NCI-H510A treated with DMSO at 0.1 percent for 48 hours (cell line): ENCODE measurements around the gene SMIM27.
"Not testable (repeated sequence)": the region's sequence is repeated elsewhere in the genome, so short reads cannot be mapped to it uniquely, and the experiment has no call there.

Experiments used
- DNase-seq: peaks from one replicate; lab custom pipeline; 2025; lab: John Stamatoyannopoulos, UW

SMIM27 gene, protein sequence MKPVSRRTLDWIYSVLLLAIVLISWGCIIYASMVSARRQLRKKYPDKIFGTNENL

DNA sequence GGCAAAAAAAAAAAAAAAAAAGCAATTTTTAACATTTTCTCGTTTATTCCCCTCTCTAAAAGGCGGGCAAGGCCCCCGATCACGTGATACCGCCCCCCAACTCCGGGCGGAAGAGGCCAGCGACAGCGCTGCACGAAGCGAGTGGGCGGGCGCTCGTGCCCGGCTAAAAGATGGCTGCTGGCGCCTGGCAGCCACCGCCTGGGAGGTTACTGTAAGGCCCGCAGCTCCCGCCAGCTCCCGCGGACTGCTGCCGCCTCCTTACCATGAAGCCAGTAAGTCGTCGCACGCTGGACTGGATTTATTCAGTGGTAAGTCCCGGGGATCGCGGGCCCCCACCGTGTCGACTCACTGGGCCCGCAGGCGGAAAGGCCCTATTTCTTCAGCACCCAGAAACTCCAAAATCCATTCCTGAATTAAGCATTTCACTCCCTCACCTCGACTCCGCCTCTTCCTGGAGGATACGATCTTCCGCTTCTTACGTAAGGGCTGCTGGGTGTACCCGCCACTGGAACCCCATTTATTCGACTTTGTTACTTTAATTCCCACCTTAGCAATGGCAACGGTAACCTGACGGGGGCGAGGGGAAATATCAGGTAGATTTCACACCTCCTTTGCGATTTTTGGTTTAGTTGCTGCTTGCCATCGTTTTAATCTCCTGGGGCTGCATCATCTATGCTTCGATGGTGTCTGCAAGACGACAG lies at the start of gene SMIM27, which contains the start of gene TOPORS:
SMIM27 (plus strand) TSS at position 156 of the 701 bp plus-strand sequence; CDS start at position 264, 108 bp downstream.
TOPORS (minus strand) TSS at position 415 of the 701 bp plus-strand sequence; CDS start at position 265, 150 bp downstream.
- peak; percentile 83 for DNase-seq

DNA sequence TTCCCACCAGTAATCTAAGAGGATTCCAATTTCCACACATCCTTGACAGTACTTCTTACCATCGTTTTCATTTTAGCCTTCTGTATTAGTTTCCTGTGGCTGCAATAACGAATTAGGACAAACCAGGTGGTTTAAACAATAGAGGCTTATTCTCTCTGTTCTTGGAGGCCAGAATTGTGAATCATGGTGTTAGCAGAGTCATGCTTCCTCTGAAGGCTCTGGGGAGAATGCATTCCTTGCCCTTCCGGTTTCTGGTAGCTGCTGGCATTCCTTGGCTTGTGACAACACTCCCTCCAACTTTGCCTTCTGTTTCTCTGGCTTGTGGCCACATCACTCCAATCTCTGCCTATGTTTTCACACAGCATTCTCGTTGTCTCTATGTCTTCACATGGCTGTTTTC lies 49.7 kb upstream of the SMIM27 start:
- no peak for DNase-seq

DNA sequence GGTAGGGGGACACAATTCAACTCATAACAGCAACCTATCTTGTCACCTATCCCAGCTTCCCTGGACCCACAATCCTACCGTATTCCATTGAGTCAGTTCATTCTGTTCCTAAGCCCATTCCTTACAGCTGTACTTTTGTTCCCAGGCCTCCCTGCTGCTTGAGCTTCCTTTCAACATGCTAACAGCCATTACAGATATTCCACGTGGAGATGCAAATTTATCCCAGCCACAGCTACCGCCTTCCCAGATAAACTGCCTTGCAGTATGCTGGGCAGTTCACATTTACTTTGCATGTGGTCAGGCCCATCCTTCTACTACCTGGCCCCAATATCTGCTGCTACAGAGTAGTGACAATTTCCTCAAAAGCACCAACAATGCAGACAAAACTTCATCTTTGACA lies 49.1 kb upstream of the SMIM27 start:
- DNase-seq: no peak

DNA sequence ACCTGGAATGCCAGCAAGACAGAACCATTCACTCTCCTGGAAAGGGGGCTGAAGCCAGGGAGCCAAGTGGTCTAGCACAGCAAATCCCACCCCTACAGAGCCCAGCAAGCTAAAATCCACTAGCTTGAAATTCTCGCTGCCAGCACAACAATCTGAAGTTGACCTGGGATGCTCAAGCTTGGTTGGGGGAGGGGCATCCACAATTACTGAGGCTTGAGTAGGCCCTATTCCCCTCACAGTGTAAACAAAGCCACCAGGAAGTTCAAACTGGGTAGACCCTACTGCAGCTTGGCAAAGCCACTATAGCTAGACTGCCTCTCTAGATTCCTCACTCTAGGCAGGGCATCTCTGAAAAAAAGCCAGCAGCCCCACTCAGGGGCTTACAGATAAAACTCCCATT lies 43.4 kb upstream of the SMIM27 start:
- peak; percentile 34 for DNase-seq

DNA sequence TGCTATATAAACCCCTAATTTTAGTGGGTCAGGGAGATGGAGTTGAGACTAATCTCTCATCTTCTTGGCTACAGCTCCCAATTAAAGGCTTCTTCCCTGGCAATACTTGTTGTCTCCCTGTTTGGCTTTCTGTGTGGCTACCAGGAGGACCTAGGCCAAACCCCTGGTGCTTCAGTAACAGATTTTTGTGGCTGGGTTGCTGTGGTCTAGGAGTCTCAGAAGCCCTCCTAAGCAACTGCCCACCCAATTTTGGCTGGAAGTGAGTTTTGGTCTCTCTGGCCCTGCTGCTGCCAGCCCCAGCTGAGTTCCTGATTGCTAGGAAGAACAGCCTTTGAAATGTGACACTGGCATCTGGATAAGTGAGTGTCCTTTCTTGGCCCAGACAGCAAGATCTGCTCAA lies 35.9 kb upstream of the SMIM27 start:
- no peak for DNase-seq

DNA sequence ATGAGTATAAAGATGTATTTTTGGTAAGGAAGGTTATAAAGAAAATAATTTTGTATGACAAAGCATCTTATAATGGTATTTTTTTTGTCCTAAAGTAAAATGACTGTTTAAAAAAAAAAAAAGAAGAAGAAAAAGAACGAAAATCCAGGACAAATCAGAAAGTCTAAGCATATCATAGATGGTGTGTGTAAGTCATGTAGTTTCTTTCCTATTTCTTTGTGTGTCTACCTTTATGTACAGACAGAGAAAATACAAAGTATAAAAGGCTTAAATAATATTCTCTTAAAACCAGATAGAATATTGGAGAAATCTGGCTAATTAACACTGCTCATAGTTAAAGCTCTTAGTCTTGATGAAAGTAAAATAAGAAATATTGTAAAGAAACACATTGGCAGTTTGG lies 33.9 kb upstream of the SMIM27 start:
- DNase-seq: no peak

DNA sequence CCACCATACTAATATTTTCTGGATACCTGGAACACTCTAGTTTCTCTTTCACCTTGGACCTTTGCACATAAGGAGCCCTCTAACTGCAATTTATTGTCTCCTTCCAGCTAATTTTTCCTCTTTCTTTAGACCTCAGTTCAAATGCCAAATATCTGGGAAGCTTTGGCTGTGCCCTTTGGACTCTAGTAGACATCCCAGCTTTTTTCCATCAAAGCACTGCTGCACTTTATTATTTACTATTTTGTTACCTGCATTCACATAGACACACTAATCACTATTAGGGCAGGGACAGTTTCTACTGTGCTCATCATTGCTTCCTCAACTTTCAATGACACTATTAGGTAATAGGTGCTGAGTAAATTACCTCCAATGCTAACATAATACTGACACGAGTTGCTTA lies 28.2 kb upstream of the SMIM27 start:
- no peak for DNase-seq

DNA sequence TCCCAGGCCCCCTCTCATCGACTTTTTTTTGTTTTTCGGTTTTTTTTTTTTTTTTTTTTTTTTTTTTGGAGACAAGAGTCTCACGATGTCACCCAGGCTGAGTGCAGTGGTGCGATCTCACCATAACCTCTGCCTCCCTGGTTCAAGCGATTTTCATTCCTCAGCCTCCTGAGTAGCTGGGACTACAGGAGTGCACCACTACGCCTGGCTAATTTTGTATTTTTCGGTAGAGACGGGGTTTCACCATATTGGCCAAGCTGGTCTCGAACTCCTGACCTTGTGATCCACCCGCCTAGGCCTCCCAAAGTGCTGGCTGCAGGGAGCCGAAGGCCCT lies 27.6 kb upstream of the SMIM27 start:
- DNase-seq: not testable (repeated sequence)

DNA sequence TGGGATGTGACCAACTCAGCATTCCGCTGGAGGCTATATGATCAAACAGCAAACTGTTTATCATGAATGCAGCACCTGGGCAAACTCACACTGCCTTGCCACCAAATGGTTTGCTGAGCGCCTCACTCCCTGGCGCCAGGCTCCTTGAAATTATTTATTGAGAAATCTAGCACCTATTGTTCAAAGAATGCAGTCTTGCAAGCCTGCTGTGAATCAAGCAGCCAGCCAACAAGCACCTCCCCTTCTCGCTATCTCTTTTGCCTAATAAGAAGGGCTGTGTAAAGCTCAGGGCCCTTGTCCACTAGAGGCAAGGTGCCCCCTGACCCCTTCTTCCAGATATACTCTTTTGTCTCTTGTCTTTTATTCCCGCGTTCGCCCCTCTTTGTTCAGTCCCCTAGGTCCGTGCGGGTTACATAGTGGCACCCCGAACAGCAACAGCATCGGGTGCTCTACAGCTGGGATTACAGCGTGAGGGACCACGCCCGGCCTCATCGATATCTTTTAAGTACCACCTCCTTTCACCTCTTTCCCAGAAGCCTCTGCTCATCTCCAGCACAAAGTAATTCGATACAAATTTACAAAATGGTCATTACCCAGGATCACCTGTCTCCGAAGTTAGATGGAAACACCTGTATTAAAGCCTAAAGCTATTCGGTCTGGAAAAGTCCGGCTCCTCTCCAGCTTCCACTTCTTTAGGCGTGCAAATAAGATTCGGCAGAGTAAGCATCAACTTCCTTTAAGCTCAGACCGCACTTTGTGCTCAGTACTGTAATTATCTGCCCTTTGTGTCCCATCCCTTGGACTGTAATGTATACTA lies 27.0 kb upstream of the SMIM27 start:
- DNase-seq: peak; percentile 51

DNA sequence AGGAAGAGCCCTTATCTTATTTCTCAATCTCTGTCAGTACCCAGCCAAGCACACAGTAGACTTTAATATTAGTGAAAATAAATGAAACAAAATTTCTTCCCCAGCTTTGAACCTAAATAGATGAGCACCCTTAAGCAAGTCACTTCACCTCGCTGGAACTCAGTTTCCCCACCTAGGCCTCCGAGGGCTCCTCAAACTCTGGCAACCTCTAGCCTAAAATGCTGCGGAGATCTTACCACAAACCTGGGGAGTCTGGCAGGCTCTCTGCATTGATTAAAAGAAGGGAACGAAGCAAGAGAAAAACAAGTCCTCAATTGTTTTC lies 26.5 kb upstream of the SMIM27 start:
- no peak for DNase-seq

DNA sequence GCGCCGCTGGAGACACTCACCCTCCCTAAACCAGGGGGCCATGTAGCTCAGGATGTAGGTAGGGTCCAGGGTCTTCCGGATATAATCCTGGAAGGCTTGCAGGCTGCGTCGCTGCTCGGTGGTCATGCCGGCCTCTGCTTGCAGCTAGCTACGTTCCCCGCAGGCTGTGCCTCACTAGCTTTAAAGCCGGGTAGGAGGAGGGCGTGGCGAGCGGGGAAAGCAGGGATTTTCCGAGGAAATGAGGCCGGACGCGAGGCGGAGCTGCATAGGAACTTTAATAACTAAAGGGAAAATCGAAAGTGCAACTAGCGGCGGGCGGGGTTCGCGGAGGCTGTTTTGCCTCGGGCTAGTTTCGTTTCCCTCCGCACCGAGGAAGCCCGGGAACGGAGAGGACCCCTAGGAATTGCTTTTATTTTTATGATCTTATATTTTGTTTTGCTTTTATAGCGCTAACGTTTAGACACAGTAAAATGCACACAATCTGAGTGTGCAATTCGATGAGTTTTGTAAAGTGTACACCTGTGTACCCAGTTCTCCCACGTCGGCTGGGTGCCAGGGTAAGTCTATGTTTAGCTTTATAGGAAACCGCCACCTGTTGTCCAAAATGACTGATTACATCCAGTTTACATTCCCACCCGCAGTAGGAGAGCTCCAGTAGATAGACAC lies 26.0 kb upstream of the SMIM27 start, which contains the start of gene RIGI:
RIGI (minus strand) TSS at position 156 of the 666 bp plus-strand sequence; CDS start at position 126, 30 bp downstream.
- DNase-seq: peak; percentile 89

DNA sequence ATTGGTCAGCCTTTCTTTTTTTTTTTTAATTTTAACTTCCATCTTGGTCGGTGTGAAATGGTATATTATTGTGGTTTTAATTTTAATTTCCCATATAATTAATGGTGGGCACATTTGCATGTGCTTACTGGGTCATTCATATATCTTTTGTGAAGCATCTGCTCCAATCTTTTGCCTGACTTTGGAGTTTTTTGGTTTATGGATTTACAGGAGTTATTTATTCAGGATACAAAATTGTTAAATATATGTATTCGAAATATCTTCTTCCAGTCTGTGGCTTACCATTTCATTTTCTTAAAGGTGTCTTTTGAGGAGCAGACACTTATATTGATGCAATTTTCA lies 25.4 kb upstream of the SMIM27 start:
- no peak for DNase-seq

DNA sequence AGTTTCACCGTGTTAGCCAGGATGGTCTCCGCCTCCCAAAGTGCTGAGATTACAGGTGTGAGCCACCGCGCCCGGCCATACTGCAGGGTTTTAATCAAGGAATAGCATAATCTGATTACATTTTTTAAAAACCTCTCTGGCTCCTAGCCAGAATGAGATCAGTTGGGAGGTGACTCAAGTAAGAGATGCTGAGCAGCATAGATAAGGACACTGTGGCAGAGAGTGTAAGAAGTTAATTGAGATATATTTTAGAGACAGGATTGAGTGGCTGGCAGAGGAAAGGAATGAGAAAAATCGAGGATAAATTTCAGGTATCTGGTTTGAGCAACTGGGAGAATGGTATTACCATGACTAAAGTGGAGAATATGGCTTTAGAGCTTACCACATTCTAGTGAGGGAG lies 18.8 kb upstream of the SMIM27 start:
- no peak for DNase-seq

DNA sequence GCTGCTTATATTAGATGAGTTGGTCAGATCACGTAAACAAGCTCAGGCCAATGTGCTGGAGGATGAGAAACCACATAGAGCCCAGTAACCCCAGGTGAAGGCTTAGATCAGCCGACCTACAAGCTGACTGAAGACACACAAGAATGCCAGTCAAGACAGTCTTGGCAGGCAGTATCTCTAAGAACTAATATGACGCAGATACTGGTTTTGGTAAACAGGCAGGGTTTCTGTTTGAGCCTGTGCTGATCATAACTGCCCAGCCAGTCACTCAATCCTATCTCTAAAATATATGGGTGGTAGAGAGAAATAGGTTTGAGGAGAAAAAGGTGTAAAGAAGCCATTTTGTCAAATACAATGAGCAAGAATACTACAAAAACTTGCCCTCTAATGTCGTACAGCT lies 18.3 kb upstream of the SMIM27 start:
- DNase-seq: no peak

DNA sequence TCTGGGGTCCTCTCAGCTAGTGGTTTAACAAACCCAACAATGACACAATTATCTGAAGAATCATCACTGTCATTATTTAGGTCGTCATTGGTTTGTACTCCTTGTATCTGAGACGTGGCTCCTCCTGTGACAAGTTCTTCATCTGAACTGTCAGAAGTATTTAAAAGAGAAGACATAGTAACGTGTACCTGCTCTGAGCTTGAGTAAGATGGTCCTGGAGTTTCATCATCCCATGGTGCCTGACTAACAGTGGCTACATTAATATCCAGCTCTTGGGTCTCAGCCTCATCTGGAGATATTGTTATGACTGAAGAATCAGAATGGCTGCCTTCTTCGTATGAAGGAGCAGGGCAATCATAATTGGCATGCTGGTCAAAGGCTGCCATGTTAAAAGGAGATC lies 9.1 kb upstream of the SMIM27 start:
- no peak for DNase-seq

DNA sequence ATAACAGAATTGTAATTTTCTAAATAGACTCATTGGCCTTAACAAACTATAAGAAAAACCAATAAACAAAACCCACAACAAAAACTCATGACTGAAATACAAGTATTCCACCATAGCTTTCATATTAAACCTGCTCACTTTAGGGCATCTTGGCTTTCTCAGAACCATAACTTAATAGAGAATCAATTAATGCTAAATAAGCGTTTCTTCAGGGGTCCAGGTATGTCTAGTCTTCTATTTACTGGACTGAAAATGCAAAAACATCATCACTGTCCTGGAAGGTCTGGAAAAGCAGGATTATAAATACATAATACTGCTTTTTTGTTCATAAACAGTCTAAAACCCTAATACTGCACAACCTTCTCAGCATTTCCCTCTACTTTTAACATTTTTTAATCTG lies 6.2 kb upstream of the SMIM27 start:
- DNase-seq: no peak

DNA sequence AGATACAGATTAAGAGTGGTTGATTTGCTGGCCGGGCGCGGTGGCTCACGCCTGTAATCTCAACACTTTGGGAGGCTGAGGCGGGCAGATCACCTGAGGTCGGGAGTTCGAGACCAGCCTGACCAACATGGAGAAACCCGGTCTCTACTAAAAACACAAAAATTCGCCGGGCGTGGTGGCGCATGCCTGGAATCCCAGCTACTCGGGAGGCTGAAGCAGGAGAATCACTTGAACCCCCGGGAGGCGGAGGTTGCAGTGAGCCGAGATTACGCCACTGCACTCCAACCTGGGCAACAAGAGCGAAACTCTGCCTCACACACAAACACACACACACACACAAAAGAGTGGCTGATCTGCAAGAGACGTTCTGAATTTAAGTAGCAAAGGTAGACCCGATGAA lies 3.9 kb upstream of the SMIM27 start:
- DNase-seq: not testable (repeated sequence)

DNA sequence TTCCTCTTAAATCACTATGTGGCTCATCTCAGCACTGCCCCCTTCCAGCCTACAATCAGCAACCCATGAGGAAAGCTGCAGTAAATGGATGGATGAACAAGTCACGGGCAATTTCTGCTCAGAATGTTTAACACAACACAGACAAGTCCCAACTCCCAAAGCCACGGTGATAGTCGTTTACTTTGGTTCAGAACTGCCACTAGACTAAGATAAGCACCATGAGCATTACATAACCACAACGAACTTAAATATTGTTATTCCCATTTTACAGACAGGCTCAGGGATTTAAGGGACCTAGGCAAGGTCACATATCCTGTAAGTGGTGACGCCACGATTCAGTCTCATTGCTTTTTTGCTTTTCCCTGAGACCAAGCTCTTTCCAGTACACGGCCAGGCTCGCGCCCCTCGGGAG lies 2.0 kb upstream of the SMIM27 start:
- DNase-seq: no peak

DNA sequence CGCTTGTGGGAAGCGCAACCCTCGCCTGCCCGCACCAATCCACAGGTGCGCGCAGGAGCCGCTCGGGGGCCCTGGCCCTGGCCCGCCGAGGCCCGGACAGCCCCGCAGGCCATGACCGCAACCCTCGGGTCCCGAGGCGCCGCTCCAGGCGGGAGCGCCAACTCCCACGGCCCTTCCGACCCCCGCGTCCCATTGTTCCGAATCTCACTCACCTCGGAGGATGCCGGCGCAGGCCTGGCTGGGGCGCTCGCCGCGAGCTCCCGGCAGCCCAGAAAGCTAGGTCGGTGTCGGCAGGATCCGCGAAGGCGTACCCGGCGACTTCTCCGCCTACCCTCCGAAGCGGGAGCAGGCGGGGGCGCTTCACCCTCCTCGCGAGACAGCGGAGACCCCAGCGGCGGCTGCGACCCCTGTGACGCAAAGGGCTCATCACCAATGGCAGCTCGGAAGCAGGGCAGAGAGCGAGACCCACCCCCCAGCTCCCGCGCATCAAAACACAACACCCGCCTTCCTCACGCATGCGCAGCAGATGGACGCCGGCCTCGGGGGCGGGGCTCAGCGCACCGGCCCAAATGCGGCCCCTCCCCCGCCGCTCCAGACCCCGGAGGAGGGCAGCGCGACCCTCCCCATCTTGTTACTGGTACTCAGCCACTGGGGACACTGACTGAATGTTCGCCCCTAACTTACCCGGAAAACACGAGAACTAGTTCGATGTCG lies 1.4 kb upstream of the SMIM27 start:
- peak; percentile 71 for DNase-seq

DNA sequence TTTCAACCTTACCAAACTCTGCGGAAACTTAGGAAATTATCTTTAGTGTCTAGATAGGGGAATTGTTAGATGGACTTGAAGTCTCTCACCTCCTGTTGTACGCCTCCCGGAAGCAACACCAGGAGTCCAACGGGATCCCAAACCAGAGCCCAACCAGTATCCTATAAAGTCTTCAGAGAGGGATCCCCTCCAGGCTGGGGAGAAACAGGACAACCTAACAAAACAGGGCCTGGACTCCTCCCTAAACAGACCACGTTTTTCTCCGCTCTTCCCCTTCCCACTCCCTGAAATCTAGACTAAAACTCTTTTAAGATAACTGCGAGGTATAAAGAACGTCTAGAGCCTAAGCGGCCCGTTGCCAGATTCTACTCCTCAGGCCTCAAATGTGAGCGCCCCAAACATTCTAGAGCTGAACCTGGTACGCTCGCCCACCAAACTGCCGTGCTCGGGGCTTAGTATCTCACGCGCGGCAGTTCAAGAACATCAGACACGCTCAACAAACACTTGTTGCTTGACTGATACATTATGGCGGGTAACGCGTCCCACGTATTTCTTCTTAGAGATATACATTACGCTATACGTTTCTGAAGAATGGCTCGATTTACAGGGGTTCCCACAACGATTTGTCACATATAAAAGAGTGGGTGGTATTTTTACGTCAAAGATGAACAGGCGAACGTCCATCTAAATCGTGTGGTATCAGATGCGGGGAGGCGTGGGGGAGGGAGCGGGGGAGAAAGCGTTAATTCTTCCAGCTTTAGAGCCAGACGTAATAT lies 663 bp upstream of the SMIM27 start:
- peak; percentile 68 for DNase-seq

DNA sequence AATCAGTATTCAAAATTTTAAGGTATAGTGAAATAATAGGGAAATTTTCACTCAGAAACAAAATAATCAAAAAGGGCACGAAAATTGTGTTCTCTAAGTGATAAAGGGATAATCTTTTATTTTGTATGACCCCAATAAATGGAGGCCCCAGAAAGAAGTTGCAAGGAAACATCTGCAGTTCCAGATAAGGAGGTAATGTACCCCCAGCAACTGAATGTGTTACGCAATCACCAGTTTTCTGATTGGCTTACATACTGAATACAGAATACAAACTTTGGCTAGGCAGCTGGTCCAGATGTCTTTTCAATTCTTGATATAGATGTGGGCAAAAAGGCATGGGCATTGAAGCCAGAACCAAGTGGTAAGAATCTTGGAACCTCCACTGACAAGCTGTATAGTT lies 2.0 kb downstream of the SMIM27 start:
- DNase-seq: no peak

DNA sequence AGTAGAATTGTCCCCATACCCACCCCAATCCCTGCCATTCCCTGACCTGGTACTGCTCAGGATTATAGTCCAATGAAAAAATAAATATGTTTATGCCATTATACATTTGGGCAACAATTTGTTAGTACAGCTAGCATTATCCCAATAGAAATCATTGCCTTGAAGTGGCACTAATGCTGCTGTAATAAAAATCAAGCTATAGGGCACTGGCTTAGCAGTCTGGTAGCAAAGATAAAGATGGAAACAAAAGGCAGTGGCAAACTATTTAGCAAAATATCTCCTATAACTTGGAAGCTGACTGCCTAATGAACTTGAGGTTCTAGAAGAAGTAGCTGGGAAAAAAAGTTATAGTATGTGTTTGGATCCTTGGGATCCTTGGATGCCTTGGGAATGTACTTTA lies 2.5 kb downstream of the SMIM27 start:
- no peak for DNase-seq
